Fibroblast of mammary gland (primary cell): ENCODE results near the gene HRG.
"Not testable (repeated sequence)": the region's sequence is repeated elsewhere in the genome, so short reads cannot be mapped to it uniquely, and the experiment has no call there.

Source experiments
- DNase-seq: peaks from one replicate; pipeline ENCODE4 v3.0.0-alpha.2; 2010; ENCODE audit warnings: low read depth
- H3K4me3 ChIP-seq: 2 replicates; pipeline ENCODE4 v1.5.1; 2011; ENCODE audit warnings: low read depth, mild to moderate bottlenecking, low read length, moderate library complexity; ENCODE audit not compliant: control insufficient read depth
- TF ChIP-seq, protein P1 (sequence below): conservative IDR thresholded peaks from 2 replicates; pipeline ENCODE4 v1.5.1; 2011; ENCODE audit warnings: low read depth, low read length, inconsistent platforms; ENCODE audit not compliant: control insufficient read depth, insufficient read depth

HRG gene

GRCh38 chr3:186705882-186706780 is 40.3 kb downstream of the HRG start:
- TF ChIP-seq, protein P1, sequence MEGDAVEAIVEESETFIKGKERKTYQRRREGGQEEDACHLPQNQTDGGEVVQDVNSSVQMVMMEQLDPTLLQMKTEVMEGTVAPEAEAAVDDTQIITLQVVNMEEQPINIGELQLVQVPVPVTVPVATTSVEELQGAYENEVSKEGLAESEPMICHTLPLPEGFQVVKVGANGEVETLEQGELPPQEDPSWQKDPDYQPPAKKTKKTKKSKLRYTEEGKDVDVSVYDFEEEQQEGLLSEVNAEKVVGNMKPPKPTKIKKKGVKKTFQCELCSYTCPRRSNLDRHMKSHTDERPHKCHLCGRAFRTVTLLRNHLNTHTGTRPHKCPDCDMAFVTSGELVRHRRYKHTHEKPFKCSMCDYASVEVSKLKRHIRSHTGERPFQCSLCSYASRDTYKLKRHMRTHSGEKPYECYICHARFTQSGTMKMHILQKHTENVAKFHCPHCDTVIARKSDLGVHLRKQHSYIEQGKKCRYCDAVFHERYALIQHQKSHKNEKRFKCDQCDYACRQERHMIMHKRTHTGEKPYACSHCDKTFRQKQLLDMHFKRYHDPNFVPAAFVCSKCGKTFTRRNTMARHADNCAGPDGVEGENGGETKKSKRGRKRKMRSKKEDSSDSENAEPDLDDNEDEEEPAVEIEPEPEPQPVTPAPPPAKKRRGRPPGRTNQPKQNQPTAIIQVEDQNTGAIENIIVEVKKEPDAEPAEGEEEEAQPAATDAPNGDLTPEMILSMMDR = no peak
- H3K4me3 ChIP-seq = no peak overlapping the region
- DNase-seq = no peak

- no peak overlapping the region for H3K4me3 ChIP-seq
- DNase-seq = no peak
- TF ChIP-seq, protein P1 = no peak
Measured at GRCh38 chr3:186708983-186709679, 43.3 kb downstream of the HRG start.

DNA sequence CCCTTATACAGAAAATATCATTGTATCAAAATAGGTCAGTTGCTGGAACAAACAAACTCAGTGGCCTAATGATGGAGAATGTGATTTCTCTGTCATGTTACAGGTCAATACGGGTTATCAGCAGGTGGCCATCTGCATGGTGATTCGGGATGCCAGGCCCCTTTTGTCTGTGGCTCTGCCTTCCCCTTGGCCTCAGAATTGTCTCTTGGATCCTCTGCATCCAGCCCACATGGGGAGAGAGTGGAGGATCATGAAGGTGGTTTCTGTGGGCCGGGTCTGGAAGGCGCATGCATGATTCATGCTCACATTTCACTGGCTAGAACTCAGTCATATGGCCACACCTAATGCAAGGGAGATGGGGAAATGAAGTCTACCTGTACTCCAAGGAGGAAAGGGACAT is 44.9 kb downstream of the HRG start:
- not testable (repeated sequence) for DNase-seq, H3K4me3 ChIP-seq

- no peak for DNase-seq
- TF ChIP-seq, protein P1 = no peak
Measured at GRCh38 chr3:186713499-186713898, 47.7 kb downstream of the HRG start.

DNA sequence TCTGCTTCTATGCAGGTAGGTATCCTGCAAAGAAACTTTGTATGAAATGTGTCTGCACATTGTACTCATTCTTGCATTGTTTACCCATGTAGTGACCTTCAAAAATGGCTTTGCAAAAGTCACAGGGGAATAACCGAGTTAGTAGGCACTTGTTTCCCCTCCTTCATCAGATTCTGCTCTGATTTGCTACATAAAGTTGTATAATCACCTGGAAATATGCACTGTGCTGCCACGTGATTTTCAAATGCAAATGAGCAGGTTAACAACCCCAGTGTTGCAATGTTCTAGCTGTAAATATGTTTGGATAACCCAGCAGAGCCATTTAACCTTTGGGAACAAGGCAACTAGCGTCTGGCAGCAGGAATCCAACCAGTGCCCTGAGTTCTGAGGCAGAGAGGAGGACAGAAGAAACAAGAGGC is 51.2 kb downstream of the HRG start, which contains the start of gene KNG1:
KNG1 (plus strand) TSS at position 321 of the 419 bp plus-strand sequence. CDS start 184 bp downstream, outside the sequence.
- no peak within 1 kb of the TSS for H3K4me3 ChIP-seq
- DNase-seq = no peak
- TF ChIP-seq, protein P1 = no peak

More at GRCh38 chr3:186713499-186713898, 47.7 kb downstream of the HRG start:
- H3K4me3 ChIP-seq = no peak overlapping the region

- no peak for DNase-seq
- H3K4me3 ChIP-seq = no peak overlapping the region
- TF ChIP-seq, protein P1 = no peak
Measured at GRCh38 chr3:186719945-186720739, 54.3 kb downstream of the HRG start.
